ENCODE measurements around the gene RSU1.

Gene RSU1

GRCh38 chr10:16735671-16736070, 81.6 kb downstream of the RSU1 start:
- no peak for DNase-seq

- DNase-seq = no peak
These were observed 84.8 kb downstream of the RSU1 start for GRCh38 chr10:16732376-16732775.

GRCh38 chr10:16728266-16728665, 89.0 kb downstream of the RSU1 start:
- no peak for DNase-seq

- no peak for DNase-seq
These were observed 89.6 kb downstream of the RSU1 start for GRCh38 chr10:16727666-16728065.

- DNase-seq = no peak
These were observed 92.7 kb downstream of the RSU1 start for GRCh38 chr10:16724509-16724908.

- DNase-seq = no peak
These were observed 96.4 kb downstream of the RSU1 start for GRCh38 chr10:16720812-16721211.

GRCh38 chr10:16717622-16718395, 99.4 kb downstream of the RSU1 start:
- no peak for DNase-seq

DNA sequence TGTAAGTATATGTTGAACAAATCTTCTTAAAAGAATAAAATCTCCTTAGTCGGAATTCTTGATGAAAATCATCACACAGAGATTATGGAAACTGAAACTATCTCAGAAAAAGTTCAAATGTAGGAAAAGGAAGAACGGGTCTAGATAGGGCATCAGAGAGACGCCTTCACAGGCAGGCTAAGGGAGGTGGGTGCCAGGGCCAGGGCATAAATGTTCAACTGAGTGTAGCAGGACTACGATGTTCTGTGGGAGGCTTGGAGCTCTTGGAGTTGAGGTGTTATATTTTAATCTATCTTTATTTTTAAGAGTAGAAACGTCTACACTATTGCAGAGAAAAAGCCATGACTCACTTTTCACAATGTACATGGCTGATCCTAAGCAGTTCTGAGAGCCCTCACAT, 101.2 kb downstream of the RSU1 start:
- no peak for DNase-seq

GRCh38 chr10:16713290-16713689, 103.9 kb downstream of the RSU1 start:
- DNase-seq = no peak

- no peak for DNase-seq
These were observed 104.3 kb downstream of the RSU1 start for GRCh38 chr10:16712883-16713282.

DNA sequence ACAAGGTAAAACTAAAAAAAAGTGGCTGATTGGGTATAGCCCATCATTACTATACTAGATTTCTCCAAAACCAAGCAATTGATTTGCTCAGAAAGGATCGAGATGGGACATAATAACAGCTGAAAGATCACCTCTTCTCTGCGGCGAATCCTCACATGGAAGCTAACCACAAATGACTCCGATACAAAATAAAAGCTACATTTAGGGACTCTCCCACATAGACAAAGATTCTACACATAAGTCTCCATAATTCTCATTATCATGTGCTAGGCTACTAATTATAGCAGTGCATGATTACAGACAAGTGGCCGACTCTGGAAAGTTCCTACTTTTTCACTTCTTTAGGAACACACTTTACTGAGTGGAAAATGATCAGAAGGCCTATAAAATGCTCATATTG, 116.9 kb downstream of the RSU1 start:
- no peak for DNase-seq

GRCh38 chr10:16699435-16700057, 117.7 kb downstream of the RSU1 start:
- DNase-seq = no peak

DNA sequence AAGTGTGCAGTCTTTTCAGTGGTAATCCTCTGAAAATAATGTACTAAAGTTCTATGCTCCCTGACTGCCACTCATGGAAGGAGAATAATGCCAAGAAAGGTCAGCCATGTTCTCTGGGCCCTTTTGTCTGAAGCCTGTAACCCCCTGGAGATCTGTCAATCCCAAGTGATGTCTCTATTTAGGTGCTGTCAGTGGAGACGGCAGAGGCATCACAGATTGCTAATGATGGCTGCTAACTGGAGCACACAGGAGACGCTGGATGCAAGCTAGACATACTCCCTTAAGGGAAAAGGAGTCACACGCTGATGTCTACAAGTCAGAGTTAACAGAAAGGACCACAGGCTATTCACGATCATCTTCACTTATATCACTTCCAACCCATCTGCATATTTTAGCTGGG, 118.8 kb downstream of the RSU1 start:
- no peak for DNase-seq

DNA sequence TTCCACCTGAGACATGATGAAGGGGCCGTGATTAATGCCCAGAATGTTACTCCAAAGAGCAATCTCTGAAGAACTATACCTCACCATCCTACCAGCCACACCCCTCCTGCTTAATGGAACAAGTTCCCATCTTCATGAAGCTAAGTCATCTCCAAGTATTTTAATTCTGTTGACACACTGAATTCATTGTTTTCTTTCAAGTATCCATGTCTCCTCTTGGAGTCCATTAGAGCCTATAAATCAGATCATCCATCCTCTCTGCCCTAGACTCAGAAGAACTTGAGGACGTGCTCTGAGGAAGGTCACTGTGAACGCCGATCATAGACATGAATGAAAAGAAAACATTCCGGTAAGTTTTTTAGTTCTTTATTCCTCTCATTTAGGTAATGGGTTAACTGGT, 126.8 kb downstream of the RSU1 start:
- DNase-seq = no peak

GRCh38 chr10:16689696-16690095, 127.5 kb downstream of the RSU1 start:
- no peak for DNase-seq

DNA sequence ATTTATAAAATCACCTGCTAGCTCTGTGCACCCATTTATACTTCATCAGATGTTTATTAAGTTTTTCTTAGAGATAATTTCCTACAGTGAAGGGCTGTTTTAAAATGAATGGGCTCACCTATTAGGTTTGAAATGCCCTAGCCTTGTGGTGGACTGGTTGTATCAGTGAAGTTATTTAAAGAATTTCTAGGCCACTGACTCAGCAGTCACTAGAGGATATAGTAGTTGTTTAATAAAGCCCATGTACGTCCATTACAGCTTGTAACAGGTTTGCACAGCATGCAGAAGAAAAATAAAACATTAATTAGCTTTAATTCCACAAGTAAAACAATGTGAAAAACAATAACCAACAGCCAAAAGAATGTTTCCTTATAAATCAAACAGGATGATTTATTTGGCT, 128.0 kb downstream of the RSU1 start:
- no peak for DNase-seq

GRCh38 chr10:16686054-16686902, 130.9 kb downstream of the RSU1 start:
- DNase-seq = no peak

DNA sequence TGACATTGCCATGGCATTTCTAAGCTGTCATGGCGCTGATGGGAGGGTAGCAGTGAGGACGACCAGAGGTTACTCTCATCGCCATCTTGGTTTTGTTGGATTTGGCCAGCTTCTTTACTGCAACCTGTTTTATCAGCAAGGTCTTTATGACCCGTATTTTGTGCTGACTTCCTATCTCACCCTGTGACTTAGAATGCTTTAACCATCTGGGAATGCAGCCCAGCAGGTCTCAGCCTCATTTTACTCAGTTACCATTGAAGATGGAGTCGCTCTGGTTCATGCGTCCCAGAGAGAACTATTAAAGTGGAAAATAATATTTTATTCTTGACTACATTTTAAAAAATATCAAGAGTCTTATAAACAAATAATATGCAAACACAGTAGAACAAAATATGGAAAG, 131.7 kb downstream of the RSU1 start:
- DNase-seq = no peak

GRCh38 chr10:16681521-16681920, 135.7 kb downstream of the RSU1 start:
- no peak for DNase-seq

- no peak for DNase-seq
These were observed 137.7 kb downstream of the RSU1 start for GRCh38 chr10:16679511-16679910.

DNA sequence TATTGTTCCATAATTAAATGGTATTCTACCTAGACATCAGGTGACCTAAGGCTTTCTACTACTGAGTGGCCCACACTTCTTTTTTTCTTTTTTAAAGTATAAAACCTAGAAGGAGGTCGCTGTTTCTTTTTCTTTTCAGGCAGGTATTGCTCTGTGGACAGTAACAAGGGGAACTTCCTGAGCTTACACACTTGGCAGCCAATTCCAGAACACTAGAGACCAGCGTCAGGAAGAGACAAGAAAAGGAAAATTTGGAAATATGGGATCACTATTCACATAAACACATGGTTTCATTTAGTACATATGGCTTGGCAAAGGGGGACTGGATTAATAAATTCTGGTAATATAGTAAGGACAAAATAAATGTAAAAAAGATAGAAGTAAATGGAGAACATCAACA, 141.9 kb downstream of the RSU1 start:
- no peak for DNase-seq

DNA sequence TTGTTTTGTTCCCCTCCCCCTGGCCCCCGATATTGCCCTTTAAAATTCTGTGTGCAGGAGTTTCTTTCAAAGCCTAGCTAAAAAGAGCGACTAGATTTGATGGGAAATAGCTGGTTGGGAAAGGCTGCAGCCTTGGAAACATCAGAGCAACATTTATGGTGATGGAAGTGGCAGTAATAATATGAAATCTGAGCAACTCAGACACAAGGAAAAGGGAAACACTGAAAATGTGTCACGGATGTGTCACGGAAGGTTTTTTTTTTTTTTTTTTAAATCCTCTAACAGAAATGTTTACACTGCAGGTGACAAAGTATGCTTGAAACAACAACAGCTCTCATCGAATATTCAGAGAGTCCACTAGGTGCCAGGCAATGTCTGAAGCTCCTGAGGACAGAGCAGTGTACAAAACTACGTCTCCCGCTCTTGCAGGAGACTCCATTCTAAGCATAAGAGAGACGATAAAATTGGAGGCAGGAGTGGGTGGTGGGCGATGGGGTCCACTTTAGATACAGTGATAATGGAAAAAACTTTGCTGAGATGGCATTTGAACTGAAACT, 143.0 kb downstream of the RSU1 start:
- no peak for DNase-seq

GRCh38 chr10:16673443-16673842, 143.8 kb downstream of the RSU1 start:
- DNase-seq = no peak

DNA sequence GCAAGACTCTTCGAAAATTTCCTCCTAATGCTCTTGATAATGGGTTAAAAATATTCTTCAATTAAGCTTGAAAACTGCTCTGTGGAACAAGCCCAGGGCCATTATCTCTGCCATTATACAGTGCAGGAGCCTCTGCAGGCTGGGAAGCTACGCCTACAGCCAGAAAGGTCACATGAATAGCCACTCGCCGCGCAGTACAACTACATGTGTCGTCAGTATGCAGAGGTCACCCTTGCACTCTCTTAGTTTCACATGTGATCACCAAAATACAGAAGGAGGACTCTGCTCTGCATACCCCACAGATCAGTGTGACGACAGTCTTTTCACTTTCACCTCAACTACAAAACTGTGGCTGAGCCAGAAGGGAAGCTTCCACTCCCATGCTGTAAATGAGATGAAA, 153.8 kb downstream of the RSU1 start:
- DNase-seq = no peak
